ENCODE measurements around the gene S100PBP.
"Not testable (repeated sequence)": the region's sequence is repeated elsewhere in the genome, so short reads cannot be mapped to it uniquely, and the experiment has no call there.

Gene S100PBP

DNA sequence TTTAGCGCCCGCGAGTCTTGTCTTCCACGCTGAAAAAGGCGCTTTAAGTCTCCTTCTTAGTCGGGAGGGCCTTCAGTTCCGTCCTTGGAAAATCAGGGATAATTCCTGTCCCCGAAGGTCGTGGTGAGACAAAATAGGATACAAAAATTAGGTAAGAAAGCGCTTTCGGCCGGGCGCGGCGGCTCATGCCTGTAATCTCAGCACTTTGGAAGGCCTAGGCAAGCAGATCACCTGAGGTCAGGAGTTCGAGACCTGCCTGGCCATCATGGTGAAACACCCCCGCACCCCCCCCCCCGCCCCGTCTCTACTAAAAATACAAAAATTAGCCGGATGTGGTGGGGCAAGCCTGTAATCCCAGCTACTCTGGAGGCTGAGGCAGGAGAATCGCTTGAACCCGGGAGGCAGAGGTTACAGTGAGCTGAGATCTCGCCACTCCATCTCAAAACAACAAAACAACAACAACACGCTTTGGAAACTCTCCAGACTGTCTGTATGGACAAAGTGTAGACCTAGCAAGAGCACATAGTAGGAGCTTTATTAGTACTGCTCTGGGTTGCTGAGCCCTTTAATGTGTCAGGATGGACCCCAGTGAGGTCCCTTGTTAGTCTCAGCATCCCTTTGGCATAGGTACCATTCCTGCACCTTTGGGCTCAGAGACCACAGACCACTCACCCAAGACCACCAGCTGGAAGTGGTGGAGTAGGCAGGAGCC is 84.5 kb downstream of the S100PBP start:
- DNase-seq = no peak

DNA sequence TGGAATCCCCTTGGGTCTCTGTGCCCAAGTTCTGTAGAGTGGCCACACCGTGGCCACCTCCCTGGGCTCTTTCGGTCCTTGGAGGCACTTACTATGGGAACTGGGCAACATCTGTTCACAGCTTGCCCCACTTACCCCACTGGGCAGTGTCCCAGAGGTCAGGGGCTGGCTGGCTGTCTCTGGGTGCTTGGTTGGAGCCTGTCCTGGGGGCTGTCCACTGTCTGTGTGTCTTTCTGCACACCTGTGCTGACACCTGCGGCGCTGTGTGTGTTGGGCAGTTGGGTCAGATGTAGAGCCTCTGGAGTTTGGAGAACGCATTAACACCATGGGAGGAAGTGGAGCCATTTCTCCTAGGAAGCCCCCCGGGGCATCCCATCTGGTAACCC is 85.1 kb downstream of the S100PBP start:
- DNase-seq = no peak

DNA sequence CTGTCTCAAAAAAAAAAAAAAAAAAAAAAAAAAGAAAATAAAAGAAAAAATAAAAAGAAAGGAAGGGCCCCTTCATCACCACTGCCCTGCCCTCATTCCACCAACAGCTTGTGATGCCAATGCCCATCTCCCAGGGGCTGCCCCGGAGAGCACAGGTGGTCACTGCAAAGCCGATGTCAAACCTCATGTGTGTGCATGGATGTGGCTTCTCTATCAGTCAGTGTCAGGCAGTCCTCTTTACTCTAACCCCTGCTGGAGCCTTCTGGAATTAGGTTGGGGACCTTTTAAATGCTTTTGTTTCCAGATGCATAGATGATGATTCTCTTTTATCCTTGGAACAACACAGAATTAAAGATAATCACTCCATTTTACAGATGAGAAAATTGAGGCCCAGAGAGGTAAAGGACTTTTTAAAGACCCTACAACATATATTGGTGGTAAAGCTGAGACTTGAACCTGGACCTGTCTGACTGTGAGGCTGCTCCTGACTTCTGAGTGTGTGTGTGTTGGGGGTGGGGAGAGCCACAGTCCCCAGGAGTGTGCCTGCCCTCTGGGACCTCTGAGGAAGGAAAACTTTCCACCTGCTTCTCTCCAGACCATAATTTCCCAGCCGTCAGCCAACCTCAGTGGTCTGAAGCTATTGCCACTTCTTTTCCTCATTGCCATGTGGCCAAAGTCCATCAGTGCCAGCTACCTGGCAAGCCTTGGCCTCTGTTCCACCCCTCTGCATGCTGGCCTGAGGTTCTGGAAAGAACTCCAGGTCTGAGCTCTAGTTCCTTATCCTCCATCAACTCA is 86.7 kb downstream of the S100PBP start:
- DNase-seq = no peak

DNA sequence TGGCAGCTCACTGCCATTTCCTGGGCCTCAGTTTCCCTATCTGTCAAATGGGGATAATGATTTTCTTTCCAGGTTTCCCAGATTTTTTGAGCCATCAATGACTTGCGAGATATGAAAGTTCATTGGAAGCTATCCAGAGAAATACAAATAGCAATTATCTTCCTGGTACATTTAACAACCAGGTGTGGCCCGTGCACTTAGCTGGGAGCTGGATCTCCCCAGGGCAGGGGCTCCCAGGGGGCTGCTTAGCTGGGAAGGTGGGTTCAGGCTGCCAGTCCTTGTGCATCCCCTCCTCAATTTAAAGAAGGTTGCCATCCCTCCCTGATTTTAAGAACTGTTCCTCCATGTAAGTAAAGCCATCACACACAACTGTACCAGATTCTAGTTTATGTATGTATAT is 87.3 kb downstream of the S100PBP start:
- no peak for DNase-seq

DNA sequence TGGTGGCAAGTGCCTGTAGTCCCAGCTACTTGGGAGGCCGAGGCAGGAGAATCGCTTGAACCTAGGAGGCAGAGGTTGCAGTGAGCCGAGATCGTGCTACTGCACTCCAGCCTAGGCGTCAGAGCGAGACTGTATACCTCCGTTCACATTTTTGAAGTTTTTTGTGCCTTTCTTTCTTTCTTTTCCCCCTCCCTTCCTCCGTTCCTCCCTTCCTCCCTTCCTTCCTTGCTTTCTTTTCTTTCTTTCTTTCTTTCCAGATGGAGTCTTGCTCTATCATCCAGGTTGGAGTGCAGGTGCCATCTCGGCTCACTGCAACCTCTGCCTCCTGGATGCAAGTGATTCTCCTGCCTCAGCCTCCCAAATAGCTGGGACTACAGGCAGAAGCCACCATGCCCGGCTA is 88.1 kb downstream of the S100PBP start:
- not testable (repeated sequence) for DNase-seq

DNA sequence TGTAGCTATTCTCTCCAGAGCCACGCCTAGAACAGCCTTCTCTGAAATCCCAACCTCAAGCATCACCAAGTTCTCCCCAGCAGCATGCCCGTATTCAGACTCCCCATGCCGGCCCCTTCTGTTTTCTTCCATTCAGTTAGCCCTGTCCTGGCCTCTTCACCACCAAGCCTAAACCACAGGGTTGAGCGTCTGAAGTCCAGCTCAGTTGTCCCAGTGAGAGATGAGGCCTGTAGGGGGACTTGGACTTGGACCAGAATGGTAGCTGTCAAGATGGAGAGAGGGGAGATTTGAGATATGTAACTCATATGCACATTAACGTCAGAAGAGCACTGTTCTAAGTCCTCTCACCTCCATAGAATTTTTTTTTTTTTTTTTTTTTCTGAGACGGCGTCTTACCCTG is 89.2 kb downstream of the S100PBP start:
- no peak for DNase-seq

DNA sequence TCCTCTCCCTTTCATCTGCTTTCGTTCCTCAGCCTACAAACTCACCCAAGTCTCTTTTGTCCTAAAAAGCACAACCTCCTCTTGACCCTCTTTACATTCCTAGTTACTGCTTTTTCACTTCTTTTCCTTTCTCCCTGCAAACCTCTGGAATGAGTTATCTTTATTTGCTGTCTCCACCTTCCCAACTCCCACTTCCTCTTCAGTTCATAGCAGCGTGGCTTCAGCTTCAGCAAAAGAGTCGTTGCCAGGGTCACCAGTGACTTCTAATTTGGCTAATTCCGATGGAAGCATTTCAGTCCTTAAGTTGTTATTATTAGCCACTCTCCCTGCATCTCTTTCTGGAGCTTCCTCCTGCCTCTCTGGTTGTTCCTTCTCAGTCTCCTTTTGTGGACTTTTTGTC is 90.0 kb downstream of the S100PBP start:
- no peak for DNase-seq
